HepG2 (cell line): ENCODE data around the gene BCL2L11. TPM values are rescaled to one million over a fixed set of nuclear protein-coding genes. Genes with fewer than 3 reads are reported as not detected.

ENCODE experiments used
- BHLHE40 ChIP-seq: IDR thresholded peaks from 2 replicates; pipeline ENCODE4 v1.6.1; 2011; ENCODE audit warnings: low read length, improper control_type of control experiment
- FOXO1 ChIP-seq: sonication (generic); formaldehyde crosslinking; IDR thresholded peaks from 2 replicates; pipeline ENCODE4 v1.4.0; 2020; ENCODE audit warnings: missing genetic modification reagents
- GZF1 ChIP-seq: sonication (generic); formaldehyde crosslinking; IDR thresholded peaks from 2 replicates; pipeline ENCODE4 v1.5.1; 2020; ENCODE audit warnings: mild to moderate bottlenecking, missing genetic modification reagents
- HIC2 ChIP-seq: sonication (generic); formaldehyde crosslinking; IDR thresholded peaks from 2 replicates; pipeline ENCODE4 v1.9.0; 2022; ENCODE audit warnings: low read depth, missing genetic modification reagents
- HMG20A ChIP-seq: IDR thresholded peaks from 2 replicates; pipeline ENCODE4 v1.6.1; 2016; ENCODE audit warnings: borderline replicate concordance
- HOMEZ ChIP-seq: IDR thresholded peaks from 2 replicates; pipeline ENCODE4 v1.6.1; 2016; ENCODE audit warnings: low read depth
- JDP2 ChIP-seq: sonication (generic); formaldehyde crosslinking; IDR thresholded peaks from 2 replicates; pipeline ENCODE4 v1.8.1; 2022; ENCODE audit warnings: missing genetic modification reagents, borderline replicate concordance
- NCOR1 ChIP-seq: fragments of 200-600 bp; sonication (generic); IDR thresholded peaks from 2 replicates; pipeline ENCODE4 v1.7.0; 2017; ENCODE audit warnings: antibody characterized with exemption, low read length, borderline replicate concordance
- NONO ChIP-seq, 2 experiments: fragments of 450-650 bp in 1 of 2; sonication (generic) in 1 of 2; formaldehyde crosslinking in 1 of 2; IDR thresholded peaks in 1 of 2; conservative IDR thresholded peaks in 1 of 2; 2 replicates each; pipeline versions ENCODE4 v1.6.1 to v1.8.0; 2017 to 2022; ENCODE audit warnings: mild to moderate bottlenecking in 1 of 2, missing genetic modification reagents in 1 of 2, moderate library complexity in 1 of 2
- NR2F1 ChIP-seq, 2 experiments: fragments of 450-650 bp in 1 of 2; formaldehyde crosslinking in 1 of 2; IDR thresholded peaks; 2 replicates each; pipeline versions ENCODE4 v1.5.0 to v1.6.1; 2016 to 2020; ENCODE audit warnings: mild to moderate bottlenecking in 1 of 2, missing compliant biosample characterization in 1 of 2, missing genetic modification reagents in 1 of 2, moderate library complexity in 1 of 2
- NR2F6 ChIP-seq, 2 experiments: IDR thresholded peaks; 2 replicates each; pipeline ENCODE4 v1.6.1; 2016; ENCODE audit warnings: antibody characterized with exemption in 1 of 2, mild to moderate bottlenecking in 1 of 2
- RCOR2 ChIP-seq: IDR thresholded peaks from 2 replicates; pipeline ENCODE4 v1.6.1; 2016; ENCODE audit warnings: missing biosample characterization, missing genetic modification reagents
- RXRB ChIP-seq: IDR thresholded peaks from 2 replicates; pipeline ENCODE4 v1.6.1; 2016; ENCODE audit warnings: borderline replicate concordance, missing genetic modification reagents, missing compliant biosample characterization
- SKI ChIP-seq: fragments of 450-650 bp; IDR thresholded peaks from one replicate; pipeline ENCODE4 v1.6.1; 2018; ENCODE audit warnings: mild to moderate bottlenecking; ENCODE audit not compliant: partially characterized antibody
- SRSF9 ChIP-seq: fragments of 200-400 bp; formaldehyde crosslinking; IDR thresholded peaks from 2 replicates; pipeline ENCODE4 v1.6.1; 2018; ENCODE audit warnings: borderline replicate concordance, mild to moderate bottlenecking, low read depth, low read length; ENCODE audit not compliant: insufficient read depth, poor library complexity, severe bottlenecking
- TCF7 ChIP-seq: sonication (generic); IDR thresholded peaks from 2 replicates; pipeline ENCODE4 v1.6.1; 2016; ENCODE audit warnings: antibody characterized with exemption, low read depth
- ZBTB39 ChIP-seq: sonication (generic); formaldehyde crosslinking; IDR thresholded peaks from 2 replicates; pipeline ENCODE4 v1.5.0; 2020; ENCODE audit warnings: missing genetic modification reagents
- ZMYM2 ChIP-seq: sonication (generic); formaldehyde crosslinking; IDR thresholded peaks from 2 replicates; pipeline ENCODE4 v1.8.0; 2022; ENCODE audit warnings: mild to moderate bottlenecking, missing genetic modification reagents
- ZNF251 ChIP-seq: sonication (generic); formaldehyde crosslinking; IDR thresholded peaks from 2 replicates; pipeline ENCODE4 v1.9.0; 2021; ENCODE audit warnings: mild to moderate bottlenecking, missing genetic modification reagents
- ZNF280B ChIP-seq: sonication (generic); formaldehyde crosslinking; IDR thresholded peaks from 2 replicates; pipeline ENCODE4 v1.5.0; 2020; ENCODE audit warnings: missing genetic modification reagents, mild to moderate bottlenecking, borderline replicate concordance
- ZNF335 ChIP-seq: sonication (generic); formaldehyde crosslinking; IDR thresholded peaks from 2 replicates; pipeline ENCODE4 v1.4.0; 2020; ENCODE audit warnings: missing genetic modification reagents
- ZNF383 ChIP-seq: sonication (generic); formaldehyde crosslinking; IDR thresholded peaks from 2 replicates; pipeline ENCODE4 v1.4.0; 2020; ENCODE audit warnings: missing genetic modification reagents, mild to moderate bottlenecking, borderline replicate concordance
- ZNF451 ChIP-seq: sonication (generic); formaldehyde crosslinking; IDR thresholded peaks from 2 replicates; pipeline ENCODE4 v1.5.0; 2020; ENCODE audit warnings: mild to moderate bottlenecking, missing genetic modification reagents
- ZNF644 ChIP-seq: IDR thresholded peaks from 2 replicates; pipeline ENCODE4 v1.6.1; 2016; ENCODE audit warnings: low read depth
- polyA plus RNA-seq, 8 experiments: library from polyadenylated mRNA; depleted of rRNA in 3 of 8; stranded (reverse) in 7 of 8; unstranded in 1 of 8; fragments of >200 nt; fragmentation: Illumina TruSeq in 4 of 8; extraction: Trizol in 4 of 8; gene quantifications; 2 replicates each; pipeline versions ENCODE4 v1.2.1 to v1.2.3, GENCODE V29; 2011 to 2016; ENCODE audit warnings: low read depth in 4 of 8, missing spikeins in 1 of 8, mixed read lengths in 1 of 8; ENCODE audit not compliant: insufficient read depth in 1 of 8
- total RNA-seq, 5 experiments: library from RNA; depleted of rRNA; stranded (reverse); fragments of >200 nt; fragmentation: Illumina TruSeq; extraction: Trizol; gene quantifications; 2 replicates each; pipeline ENCODE4 v1.2.3, GENCODE V29; 2016; ENCODE audit warnings: low read depth in 1 of 5

BCL2L11 gene
- total and polyA plus RNA-seq, 2 of the 13 experiments (the other 11 are each of a cell fraction or from before 2014, with no cell fraction given), result 6.1 to 9.7 TPM

- no peak for TF ChIP-seq ZNF383 (CRISPR knock-in tag)
- TF ChIP-seq ZBTB39, result no peak
- TF ChIP-seq GZF1, result no peak
- TF ChIP-seq JDP2 (CRISPR knock-in tag), result no peak
- TF ChIP-seq NONO (IDR thresholded peaks at IDR 0.05), result no peak
- TF ChIP-seq NONO (CRISPR knock-in tag; conservative IDR thresholded peaks at IDR 0.05), result no peak
- TF ChIP-seq FOXO1 (CRISPR knock-in tag), result no peak; the same call in 1 of the 2 replicates
- no peak for TF ChIP-seq ZNF280B (CRISPR knock-in tag)
- TF ChIP-seq ZNF251 (CRISPR knock-in tag), result no peak
- 0 out of 2 replicates have a peak, but pooled peaks have one; percentile 24 for TF ChIP-seq HOMEZ (CRISPR knock-in tag)
- TF ChIP-seq HIC2, result peak; percentile 53; the same call in 1 of the 2 replicates
- TF ChIP-seq ZMYM2 (CRISPR knock-in tag), result no peak
- peak; percentile 63 to 66; a peak in 3 of 4 replicates for TF ChIP-seq NR2F1 (CRISPR knock-in tag; IDR thresholded peaks at IDR 0.05)
- TF ChIP-seq BHLHE40, result no peak
- TF ChIP-seq RXRB (CRISPR knock-in tag), result peak; percentile 75
- peak; percentile 98 for TF ChIP-seq SKI
- no peak for TF ChIP-seq NR2F6 (IDR thresholded peaks at IDR 0.05)
- TF ChIP-seq NR2F6 (CRISPR knock-in tag; IDR thresholded peaks at IDR 0.05), result peak; percentile 59
- TF ChIP-seq ZNF335, result 0 out of 2 replicates have a peak, but pooled peaks have one; percentile 46
- no peak for TF ChIP-seq RCOR2
- TF ChIP-seq TCF7, result no peak
- no peak for TF ChIP-seq ZNF451
- 0 out of 2 replicates have a peak, but pooled peaks have one; percentile 15 for TF ChIP-seq HMG20A (CRISPR knock-in tag)
- TF ChIP-seq NCOR1, result peak; percentile 22; the same call in 1 of the 2 replicates
- 0 out of 2 replicates have a peak, but pooled peaks have one; percentile 18 for TF ChIP-seq ZNF644 (CRISPR knock-in tag)
- TF ChIP-seq SRSF9, result no peak
Measured at GRCh38 chr2:111176388-111176787, 55.7 kb downstream of the BCL2L11 start (continued).
